GM10266 (cell line): ENCODE data around the gene CD247.

Source experiments
- DNase-seq: peaks from one replicate; pipeline ENCODE4 v3.0.0; 2012; ENCODE audit errors: extremely low spot score
- CTCF ChIP-seq: IDR thresholded peaks from 2 replicates; pipeline ENCODE4 v1.5.1; 2012; ENCODE audit warnings: mild to moderate bottlenecking, low read depth; ENCODE audit not compliant: control insufficient read depth, insufficient read depth; ENCODE audit errors: missing control alignments

CD247 gene

DNA sequence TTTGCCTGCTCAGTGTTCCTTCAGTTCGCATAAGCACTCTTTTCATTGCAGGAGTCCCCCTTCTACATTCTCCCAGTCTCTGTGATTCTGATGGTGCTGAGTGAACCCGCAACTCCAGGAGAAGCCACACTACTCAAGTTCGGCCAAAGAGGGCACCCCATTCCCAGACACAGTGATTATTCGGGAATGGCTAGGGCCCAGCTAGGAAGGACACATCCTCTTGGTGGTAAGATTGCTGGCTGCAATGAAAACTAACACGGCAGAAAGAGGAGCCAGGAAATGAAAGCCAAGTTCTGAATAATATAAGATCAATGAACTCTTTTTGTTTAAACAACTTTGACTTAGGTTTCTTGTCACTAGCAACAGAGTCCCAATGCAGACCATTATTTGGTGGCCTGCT lies 20.3 kb upstream of the CD247 start:
- DNase-seq = no peak
- TF ChIP-seq CTCF = peak; percentile 3

- DNase-seq = peak; percentile 76
Measured at GRCh38 chr1:167533851-167534300, 15.5 kb upstream of the CD247 start.

DNA sequence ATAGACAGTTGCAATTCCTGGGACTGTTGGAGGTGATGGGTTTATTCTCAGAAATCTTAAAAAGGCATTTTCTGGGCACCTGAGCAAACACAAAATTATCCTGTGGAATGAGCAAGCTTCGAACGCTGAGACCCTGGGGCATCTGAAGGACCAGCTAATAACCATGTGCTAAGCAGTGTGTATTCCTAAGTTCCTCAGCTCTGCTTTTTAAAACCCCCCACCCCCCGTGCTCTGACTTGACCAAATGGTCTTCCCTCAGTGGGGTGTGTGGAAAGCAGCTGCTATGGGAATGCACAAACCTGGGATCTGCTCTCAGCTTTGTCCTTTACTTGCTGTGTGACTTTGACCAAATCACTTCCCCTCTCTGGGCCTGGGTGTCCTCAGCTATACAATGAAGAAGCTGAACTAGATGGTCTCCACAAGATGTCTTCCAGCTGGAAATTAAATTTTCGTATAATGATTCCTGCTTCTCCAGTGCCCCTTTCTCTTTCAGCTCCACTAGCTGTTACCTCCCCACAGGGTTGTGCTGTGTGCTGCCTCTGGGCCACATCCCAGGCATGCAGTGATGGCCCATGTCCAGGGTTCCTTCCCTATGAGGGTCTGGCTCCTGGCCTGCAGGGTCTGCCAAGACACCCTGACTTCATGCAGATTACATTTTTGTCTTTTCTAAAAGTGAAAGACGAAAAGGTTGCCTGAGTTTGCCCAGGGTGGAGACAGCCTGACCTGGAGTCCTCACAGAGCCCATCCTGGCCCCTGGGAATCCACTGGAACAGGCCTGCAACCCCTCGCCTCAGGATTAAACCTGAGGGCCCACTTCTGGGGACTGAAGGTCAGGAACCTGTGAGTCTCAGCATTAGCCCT lies 14.9 kb upstream of the CD247 start:
- no peak for DNase-seq
- no peak for TF ChIP-seq CTCF

More at GRCh38 chr1:167533851-167534300, 15.5 kb upstream of the CD247 start:
- TF ChIP-seq CTCF = peak; percentile 78

DNA sequence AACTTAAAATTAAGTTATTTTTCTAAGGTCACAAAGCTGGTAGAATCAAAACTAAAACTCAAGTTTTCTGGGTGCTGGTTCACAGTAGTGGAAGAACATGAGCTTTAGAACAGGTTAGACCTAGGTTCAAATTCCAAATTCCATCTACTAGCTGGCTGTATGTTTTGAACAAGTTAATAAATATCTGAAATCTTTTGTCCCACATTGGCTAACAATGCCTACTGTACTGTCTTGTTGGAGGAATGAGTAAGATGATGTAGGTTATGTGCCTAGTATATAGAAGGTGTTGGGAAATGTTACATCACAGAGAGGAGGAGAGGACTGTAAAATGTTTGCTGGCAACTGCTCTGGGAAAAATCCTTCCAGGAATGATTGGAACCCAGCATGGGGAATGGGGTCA lies 14.0 kb upstream of the CD247 start:
- no peak for TF ChIP-seq CTCF
- no peak for DNase-seq

DNA sequence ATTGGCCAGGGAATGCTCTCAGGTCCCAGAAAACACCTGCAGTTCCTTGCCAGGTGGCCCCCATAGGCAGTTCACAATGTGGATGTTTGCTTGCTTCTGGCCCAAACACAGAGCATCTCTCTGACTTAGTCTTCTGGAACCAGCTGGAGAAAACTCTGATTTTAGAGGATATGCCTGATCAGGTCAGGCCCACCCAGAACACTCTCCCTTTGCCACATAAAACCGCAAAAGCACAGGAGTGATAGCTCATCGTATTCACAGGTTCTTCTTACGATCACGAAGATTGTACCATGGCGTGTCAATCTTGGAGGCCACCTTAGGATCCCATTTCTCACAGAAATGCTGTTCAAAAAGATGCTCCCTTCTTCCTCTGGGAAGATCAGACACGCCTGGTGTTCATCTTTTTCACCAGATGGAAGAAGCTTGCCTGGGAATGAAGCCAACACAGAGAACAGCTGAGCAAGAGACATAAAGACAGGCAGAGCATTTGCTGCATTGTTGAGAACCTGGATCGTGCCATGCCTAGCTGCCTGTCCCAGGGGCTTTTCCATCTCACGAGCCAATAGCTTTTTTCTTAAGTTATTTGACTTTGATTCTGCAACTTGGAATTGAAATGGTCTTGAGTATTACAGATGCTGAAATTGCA lies 11.6 kb upstream of the CD247 start:
- DNase-seq = no peak
- TF ChIP-seq CTCF = no peak

DNA sequence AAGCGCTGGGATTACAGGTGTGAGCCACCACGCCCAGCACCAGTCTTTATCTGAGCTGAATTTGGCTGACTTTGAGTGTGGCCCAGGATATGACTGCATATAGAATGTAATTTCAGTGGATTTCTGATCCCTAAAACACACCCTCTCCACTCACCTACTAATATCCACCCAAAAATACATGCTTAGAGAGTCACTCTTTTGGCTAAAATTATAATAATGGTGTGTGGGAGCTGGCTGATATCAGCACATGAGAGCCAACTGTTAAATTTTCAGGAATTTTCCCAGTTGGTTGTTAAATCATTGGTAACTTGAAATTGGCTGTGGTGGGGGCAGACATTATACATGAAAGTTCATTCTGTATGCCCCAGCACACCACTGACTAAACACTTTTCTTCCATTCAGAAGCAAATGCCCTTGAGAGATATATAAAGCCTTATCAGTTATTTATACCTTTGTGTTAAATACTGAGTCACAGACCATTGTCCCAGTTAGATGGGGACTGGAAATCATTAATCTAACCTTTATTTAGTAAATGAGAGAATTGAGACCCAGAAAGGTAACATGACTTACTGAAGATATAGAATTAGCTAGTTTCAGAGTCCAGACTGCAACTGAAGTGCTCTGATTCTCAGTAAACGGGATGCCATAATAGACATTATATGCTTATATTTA lies 9.9 kb upstream of the CD247 start:
- no peak for TF ChIP-seq CTCF
- no peak for DNase-seq
